ENCODE measurements around the gene TAB2. TPM values are rescaled to one million over a fixed set of nuclear protein-coding genes. Genes with fewer than 3 reads are reported as not detected.

TAB2 gene, protein sequence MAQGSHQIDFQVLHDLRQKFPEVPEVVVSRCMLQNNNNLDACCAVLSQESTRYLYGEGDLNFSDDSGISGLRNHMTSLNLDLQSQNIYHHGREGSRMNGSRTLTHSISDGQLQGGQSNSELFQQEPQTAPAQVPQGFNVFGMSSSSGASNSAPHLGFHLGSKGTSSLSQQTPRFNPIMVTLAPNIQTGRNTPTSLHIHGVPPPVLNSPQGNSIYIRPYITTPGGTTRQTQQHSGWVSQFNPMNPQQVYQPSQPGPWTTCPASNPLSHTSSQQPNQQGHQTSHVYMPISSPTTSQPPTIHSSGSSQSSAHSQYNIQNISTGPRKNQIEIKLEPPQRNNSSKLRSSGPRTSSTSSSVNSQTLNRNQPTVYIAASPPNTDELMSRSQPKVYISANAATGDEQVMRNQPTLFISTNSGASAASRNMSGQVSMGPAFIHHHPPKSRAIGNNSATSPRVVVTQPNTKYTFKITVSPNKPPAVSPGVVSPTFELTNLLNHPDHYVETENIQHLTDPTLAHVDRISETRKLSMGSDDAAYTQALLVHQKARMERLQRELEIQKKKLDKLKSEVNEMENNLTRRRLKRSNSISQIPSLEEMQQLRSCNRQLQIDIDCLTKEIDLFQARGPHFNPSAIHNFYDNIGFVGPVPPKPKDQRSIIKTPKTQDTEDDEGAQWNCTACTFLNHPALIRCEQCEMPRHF
- 17.4 and 24.7 TPM in 2 replicates for total RNA-seq

DNA sequence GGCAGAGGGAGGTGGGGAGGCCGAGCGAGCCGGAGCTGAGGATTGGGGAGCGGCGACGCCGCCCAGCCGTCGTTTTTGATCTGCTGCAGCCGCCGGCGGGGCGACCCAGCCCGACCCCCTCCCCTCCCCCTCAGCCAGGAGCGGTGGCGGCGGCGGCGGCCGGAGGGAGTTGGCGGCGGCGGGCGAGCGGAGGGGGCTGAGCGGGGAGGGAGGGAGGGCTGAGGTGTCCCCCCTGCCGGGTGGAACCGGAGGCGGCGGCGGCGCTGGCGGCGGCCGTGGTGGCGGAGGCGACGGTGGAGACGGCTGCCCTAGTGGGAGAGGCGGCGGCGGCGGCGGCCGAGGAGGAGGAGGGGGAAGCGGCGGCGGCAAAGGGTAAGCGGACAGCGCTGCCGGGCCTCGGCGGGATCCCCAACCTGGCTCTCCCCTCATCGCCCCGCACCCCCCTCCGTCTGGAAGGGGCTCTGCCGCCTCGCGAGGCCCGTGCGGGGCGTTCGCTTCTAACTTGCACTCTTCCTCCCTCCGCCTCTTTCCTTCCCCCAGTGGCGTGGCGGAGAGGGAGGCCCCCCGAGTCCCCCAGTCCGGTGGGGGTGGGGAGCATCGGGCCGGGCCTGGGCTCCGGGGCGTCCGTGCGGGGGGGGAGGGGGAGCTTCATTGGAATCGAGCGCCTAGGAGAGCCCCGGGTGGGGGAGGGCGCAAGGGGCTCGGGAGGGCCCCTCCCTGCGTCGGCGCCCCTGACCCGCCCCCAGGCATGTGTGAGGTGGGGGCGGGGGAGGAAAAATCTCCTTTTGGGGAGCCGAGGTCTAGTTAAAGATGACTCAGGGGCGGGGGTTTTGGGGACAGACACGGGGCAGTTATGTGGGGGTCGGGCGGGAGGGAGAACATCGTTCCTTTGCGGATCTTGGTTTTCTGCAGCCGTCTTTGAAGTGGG, at the start of gene TAB2:
TSS of gene TAB2 (plus strand) at position 69 of the 928 bp plus-strand sequence. CDS start 52,286 bp downstream, outside the sequence.

DNA sequence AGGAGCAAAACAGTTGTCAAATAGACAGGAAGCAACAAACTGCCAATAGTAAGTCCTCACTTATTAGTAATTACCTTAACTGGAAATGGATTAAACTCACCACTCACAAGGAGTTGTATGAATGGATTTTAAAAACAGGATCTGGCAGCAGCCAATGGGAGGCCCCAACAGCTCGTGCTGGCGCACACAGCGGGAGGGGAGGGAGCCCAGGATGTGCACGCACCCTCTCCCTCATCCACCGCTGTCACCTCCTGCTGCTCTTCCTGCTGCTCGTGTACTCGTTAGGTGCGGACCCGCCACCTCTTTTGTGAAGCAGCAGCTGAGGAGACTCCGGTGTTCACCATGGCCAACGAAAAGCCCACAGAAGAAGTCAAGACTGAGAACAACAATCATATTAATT, 82.5 kb downstream of the TAB2 start, which contains the start of gene SUMO4:
TSS of gene SUMO4 (plus strand) at position 213 of the 400 bp plus-strand sequence. CDS start at position 343, 130 bp downstream.

Other genes starting within 250 kb of the TAB2 start
- 0.21 TPM in 1 of 2 replicates, not detected in the other for gene SUMO4, start 82.5 kb downstream of the TAB2 start, total RNA-seq
- not detected in 2 replicates for gene ZC3H12D, start 167.3 kb downstream of the TAB2 start, total RNA-seq
- 11.0 and 16.4 TPM in 2 replicates for gene PPIL4, start 228.3 kb downstream of the TAB2 start, total RNA-seq
- gene GINM1, start 248.7 kb downstream of the TAB2 start, total RNA-seq, result 29.1 and 34.7 TPM in 2 replicates